Spleen (tissue), 11 donors: ENCODE measurements around the gene ATG16L1. TPM values are rescaled to one million over a fixed set of nuclear protein-coding genes. Genes with fewer than 3 reads are reported as not detected.

Source experiments
- DNase-seq: peaks from one replicate; pipeline ENCODE4 v3.0.0-alpha.2; 2020
- H3K27ac ChIP-seq, 8 donors: fragments of 200-600 bp; sonication (generic) in 7 of 8; 1 replicate in 4 of 8; 2 replicates in 4 of 8; pipeline versions ENCODE4 v1.5.0 to v1.8.0; 2016 to 2021; ENCODE audit warnings: inconsistent platforms in 4 of 8, mild to moderate bottlenecking in 4 of 8, moderate library complexity in 1 of 8
- H3K27me3 ChIP-seq, 7 donors: fragments of 200-600 bp; sonication (generic) in 6 of 7; replicated peaks in 1 of 7; 1 replicate in 4 of 7; 2 replicates in 3 of 7; pipeline versions ENCODE4 v1.5.0 to v1.8.0; 2016 to 2021; ENCODE audit warnings: inconsistent platforms in 3 of 7, mild to moderate bottlenecking in 1 of 7
- H3K36me3 ChIP-seq, 6 donors: fragments of 200-600 bp; sonication (generic) in 5 of 6; 1 replicate in 4 of 6; 2 replicates in 2 of 6; pipeline versions ENCODE4 v1.5.0 to v1.8.0; 2016 to 2021; ENCODE audit warnings: inconsistent platforms in 2 of 6
- H3K4me1 ChIP-seq, 6 donors: fragments of 200-600 bp; sonication (generic) in 5 of 6; 1 replicate in 3 of 6; 2 replicates in 3 of 6; pipeline versions ENCODE4 v1.5.0 to v1.8.0; 2016 to 2021; ENCODE audit warnings: inconsistent platforms in 3 of 6
- H3K4me3 ChIP-seq, 8 donors: fragments of 200-600 bp; sonication (generic) in 7 of 8; 1 replicate in 4 of 8; 2 replicates in 4 of 8; pipeline versions ENCODE4 v1.5.0 to v1.8.0; 2016 to 2021; ENCODE audit warnings: inconsistent platforms in 4 of 8, mild to moderate bottlenecking in 4 of 8, moderate library complexity in 2 of 8
- H3K9me3 ChIP-seq, 8 donors: fragments of 200-600 bp; sonication (generic) in 7 of 8; 1 replicate in 4 of 8; 2 replicates in 4 of 8; pipeline versions ENCODE4 v1.5.0 to v1.8.0; 2016 to 2021; ENCODE audit warnings: inconsistent platforms in 4 of 8
- CTCF ChIP-seq, 11 experiments: fragments of 200-600 bp in 7 of 11; fragments of 450-650 bp in 4 of 11; sonication (generic) in 4 of 11; IDR thresholded peaks in 8 of 11; conservative IDR thresholded peaks in 3 of 11; 1 replicate in 7 of 11; 2 replicates in 4 of 11; pipeline versions ENCODE4 v1.4.0 to v1.8.0; 2016 to 2021; ENCODE audit warnings: antibody characterized with exemption in 11 of 11, inconsistent platforms in 4 of 11, mild to moderate bottlenecking in 1 of 11
- POLR2A ChIP-seq, 3 donors: fragments of 450-650 bp; IDR thresholded peaks; one replicate each; pipeline ENCODE4 v1.5.1; 2017; ENCODE audit warnings: antibody characterized with exemption in 3 of 3, mild to moderate bottlenecking in 1 of 3
- POLR2AphosphoS5 ChIP-seq, 3 donors: sonication (generic); formaldehyde crosslinking; IDR thresholded peaks; one replicate each; pipeline ENCODE4 v1.5.1; 2017; ENCODE audit warnings: antibody characterized with exemption in 3 of 3
- WGBS, 5 donors: extraction: QIAGEN DNeasy Blood & Tissue Kit in 3 of 5; methylation state at CpG; one replicate each; pipeline versions ENCODE4 v1.1.5 to v1.1.7; 2013 to 2018; 5-methylcytosine and 5-hydroxymethylcytosine counted together
- intact Hi-C: fragments of 100-400 bp; cut with DNase I; formaldehyde crosslinking; loops from one replicate; pipeline ENCODE4 v1.15.0; 2023; ENCODE audit warnings: low total_unique reads
- polyA plus RNA-seq, 3 donors: library from polyadenylated mRNA; stranded (reverse); fragments of 200-250 nt; gene quantifications; one replicate each; pipeline ENCODE4 v1.2.1, GENCODE V29; 2013
- total RNA-seq, 7 donors: library from RNA; depleted of rRNA in 3 of 7; stranded (reverse); fragments of >200 nt in 3 of 7; fragmentation: NEBNext Ultra II Directional in 4 of 7; extraction: Animal tissue kit (Norgen Biotek cat#: 25700) in 4 of 7; gene quantifications; one replicate each; pipeline versions ENCODE4 v1.1.0 to v1.2.1, GENCODE V29; 2016 to 2021
- donor health status: healthy with polysubstance abuse.
- donor health status: DM: no; HTN: no; CAD: no; lungs with moderate emphysema.
- donor health status: DM: no; HTN: no; CAD: no.
- donor health status: Bipolar disorder and iron deficiency.
- donor health status: healthy.
- donor health status: DM: no; HTN: no; CAD: no.
- donor health status: DM: yes; HTN: yes; CAD: no.

Gene ATG16L1
- total and polyA plus RNA-seq, 10 donors = 12.0 to 45.8 (median 32.3) TPM

GRCh38 chr2:233273120-233273519, 21.6 kb downstream of the ATG16L1 start:
- intact Hi-C loops = no loop called here
- H3K36me3 ChIP-seq = peaks cover 11 to 100% (median 76%) of the 10 kb centered on the region in 6 donors
- WGBS, 5 donors = 68 to 86% (median 80%) methylated on average over 6 of the region's 6 CpGs
- no peak for TF ChIP-seq CTCF (IDR thresholded peaks at IDR 0.05 in 8 of 11, conservative IDR thresholded peaks at IDR 0.05 in 3 of 11)
- no peak for TF ChIP-seq POLR2AphosphoS5 (IDR thresholded peaks at IDR 0.05)
- no peak for TF ChIP-seq POLR2A (IDR thresholded peaks at IDR 0.05)
- H3K27ac ChIP-seq = peak overlapping the region in 2 of 8 donors; percentile 13 to 90
- DNase-seq = no peak
- H3K4me3 ChIP-seq = no peak overlapping the region
- no peaks in the 10 kb centered on the region for H3K27me3 ChIP-seq
- H3K4me1 ChIP-seq = peaks cover 0 to 42% (median 28%) of the 10 kb centered on the region in 6 donors
- no peaks in the 10 kb centered on the region for H3K9me3 ChIP-seq

GRCh38 chr2:233275223-233275622, 23.8 kb downstream of the ATG16L1 start:
- H3K4me1 ChIP-seq = peaks cover 0 to 26% (median 7%) of the 10 kb centered on the region in 6 donors
- no peak for TF ChIP-seq CTCF (IDR thresholded peaks at IDR 0.05 in 8 of 11, conservative IDR thresholded peaks at IDR 0.05 in 3 of 11)
- TF ChIP-seq POLR2AphosphoS5 (IDR thresholded peaks at IDR 0.05) = no peak
- TF ChIP-seq POLR2A (IDR thresholded peaks at IDR 0.05) = no peak
- peaks cover 15 to 100% (median 93%) of the 10 kb centered on the region in 6 donors for H3K36me3 ChIP-seq
- 95 to 99% (median 96%) methylated on average over 4 of the region's 4 CpGs for WGBS, 5 donors
- no peaks in the 10 kb centered on the region for H3K9me3 ChIP-seq
- H3K27ac ChIP-seq = no peak overlapping the region
- no peak for DNase-seq
- no peaks in the 10 kb centered on the region for H3K27me3 ChIP-seq
- intact Hi-C loops = no loop called here
- H3K4me3 ChIP-seq = no peak overlapping the region

GRCh38 chr2:233278921-233279320, 27.4 kb downstream of the ATG16L1 start:
- Histone ChIP-seq H3K4me3 (no peak overlapping the region), H3K4me1 (peaks cover 0 to 23% (median 0%) of the 10 kb centered on the region in 6 donors), H3K27me3 (no peaks in the 10 kb centered on the region), H3K36me3 (peaks cover 15 to 100% (median 97%) of the 10 kb centered on the region in 6 donors), H3K27ac (no peak overlapping the region), H3K9me3 (no peaks in the 10 kb centered on the region)
- TF ChIP-seq POLR2A (IDR thresholded peaks at IDR 0.05) = no peak
- TF ChIP-seq POLR2AphosphoS5 (IDR thresholded peaks at IDR 0.05) = no peak
- TF ChIP-seq CTCF (IDR thresholded peaks at IDR 0.05 in 8 of 11, conservative IDR thresholded peaks at IDR 0.05 in 3 of 11) = no peak
- intact Hi-C loops = no loop called here
- 84 to 97% (median 92%) methylated on average over 2 of the region's 2 CpGs for WGBS, 5 donors
- no peak for DNase-seq

GRCh38 chr2:233280114-233280693, 28.7 kb downstream of the ATG16L1 start:
- TF ChIP-seq CTCF (IDR thresholded peaks at IDR 0.05 in 8 of 11, conservative IDR thresholded peaks at IDR 0.05 in 3 of 11) (no peak), POLR2A (IDR thresholded peaks at IDR 0.05) (no peak), POLR2AphosphoS5 (IDR thresholded peaks at IDR 0.05) (no peak)
- Histone ChIP-seq H3K4me3 (no peak overlapping the region), H3K9me3 (no peaks in the 10 kb centered on the region), H3K27me3 (no peaks in the 10 kb centered on the region), H3K36me3 (peaks cover 13 to 100% (median 97%) of the 10 kb centered on the region in 6 donors), H3K4me1 (peaks cover 0 to 23% (median 0%) of the 10 kb centered on the region in 6 donors), H3K27ac (peak overlapping the region in 1 of 8 donors; percentile 3)
- WGBS, 5 donors = 85 to 94% (median 88%) methylated on average over 4 of the region's 4 CpGs
- no peak for DNase-seq
- intact Hi-C loops = loop anchor here (10.0 kb wide), 1 partner anchor 165 kb away; no protein-coding TSS in a partner anchor
